K562 (cell line): ENCODE results near the gene PTGER3. TPM values are rescaled to one million over a fixed set of nuclear protein-coding genes. Genes with fewer than 3 reads are reported as not detected.

ENCODE experiments used
- ATAC-seq: fragments of 200-7000 bp; cut with Tn5 transposase; 3 replicates; pipeline ENCODE4 v1.9.1; 2020; ENCODE audit warnings: moderate library complexity
- BruUV-seq: library from RNA; stranded (reverse); fragments of 400-500 nt; replicated peaks from 2 replicates; lab custom pipeline; 2021; lab: Mats Ljungman, UMichigan
- CTCF ChIA-PET: fragments of 300-600 bp; formaldehyde crosslinking; extraction: SDS; loops from one replicate; lab custom pipeline; 2021; ENCODE audit warnings: low intra/inter-chr PET ratio; lab: Yijun Ruan, JAX
- POLR2A ChIA-PET: fragments of 300-600, 350-650 bp; sonication (Branson Sonifier 250); formaldehyde crosslinking; extraction: SDS; loops from one replicate; lab custom pipeline; 2021; ENCODE audit warnings: antibody characterized with exemption, inconsistent platforms; lab: Yijun Ruan, JAX
- DNase-seq, 4 experiments: peaks; one replicate each; pipeline versions ENCODE4 v3.0.0 to v3.0.0-alpha.2; 2011 to 2018; ENCODE audit warnings: low spot score in 3 of 4, mixed read lengths in 3 of 4; ENCODE audit errors: extremely low read depth in 1 of 4
- FAIRE-seq: peaks from 2 replicates; lab custom pipeline; 2011; peaks lifted over from hg19 to GRCh38; lab: Jason Lieb, UNC
- H2AFZ ChIP-seq: 2 replicates; pipeline ENCODE4 v1.6.0; 2011; ENCODE audit warnings: low read depth, low read length, control low read depth, inconsistent platforms
- H3K27ac ChIP-seq: fragments of 200-600 bp; 3 replicates; pipeline ENCODE4 v1.8.0; 2011; ENCODE audit warnings: low read depth, mild to moderate bottlenecking, control low read depth, inconsistent platforms, low read length, moderate library complexity, mixed read lengths; ENCODE audit errors: extremely low read depth
- H3K27me3 ChIP-seq, 2 experiments: fragments of 300-600 bp in 1 of 2; 2 replicates in 1 of 2; 3 replicates in 1 of 2; pipeline versions ENCODE4 v1.6.0 to v1.8.0; 2011; ENCODE audit warnings: inconsistent platforms in 2 of 2, low read length in 2 of 2, mild to moderate bottlenecking in 1 of 2, mixed read lengths in 1 of 2, moderate library complexity in 1 of 2; ENCODE audit not compliant: control insufficient read depth in 2 of 2, insufficient read depth in 2 of 2
- H3K36me3 ChIP-seq: fragments of 300-600 bp; 3 replicates; pipeline ENCODE4 v1.8.0; 2011; ENCODE audit warnings: mild to moderate bottlenecking, low read length, inconsistent platforms; ENCODE audit not compliant: control insufficient read depth, insufficient read depth
- H3K4me1 ChIP-seq, 2 experiments: fragments of 200-600 bp in 1 of 2; replicated peaks in 1 of 2; 2 replicates in 1 of 2; 3 replicates in 1 of 2; pipeline versions ENCODE4 v1.5.1 to v1.8.0; 2011; ENCODE audit warnings: inconsistent platforms in 2 of 2, low read length in 2 of 2, mild to moderate bottlenecking in 1 of 2, mixed read lengths in 1 of 2, moderate library complexity in 1 of 2; ENCODE audit not compliant: control insufficient read depth in 2 of 2, insufficient read depth in 2 of 2
- H3K4me2 ChIP-seq: 2 replicates; pipeline ENCODE4 v1.6.1; 2011; ENCODE audit warnings: low read length, control low read depth, inconsistent platforms, mixed read lengths; ENCODE audit not compliant: insufficient read depth
- H3K4me3 ChIP-seq: fragments of 200-600 bp; sonication (generic), shearing (Covaris generic); 2 replicates; pipeline ENCODE4 v1.5.1; 2016; ENCODE audit warnings: control low read depth, inconsistent platforms
- H3K79me2 ChIP-seq: fragments of 200-600 bp; 3 replicates; pipeline ENCODE4 v1.8.0; 2011; ENCODE audit warnings: low read length, inconsistent platforms; ENCODE audit not compliant: control insufficient read depth, insufficient read depth
- H3K9ac ChIP-seq, 2 experiments: 2 replicates each; pipeline versions ENCODE4 v1.6.0 to v1.6.1; 2011; ENCODE audit warnings: low read depth in 2 of 2, low read length in 2 of 2, control low read depth in 1 of 2, inconsistent platforms in 1 of 2, mild to moderate bottlenecking in 1 of 2, mixed read lengths in 1 of 2; ENCODE audit not compliant: insufficient read depth in 1 of 2
- H3K9me1 ChIP-seq: one replicate; pipeline ENCODE4 v1.6.0; 2011; ENCODE audit warnings: inconsistent platforms, mild to moderate bottlenecking, low read length, moderate library complexity; ENCODE audit not compliant: control insufficient read depth, insufficient read depth
- H3K9me3 ChIP-seq: replicated peaks from 2 replicates; pipeline ENCODE4 v1.5.1; 2011; ENCODE audit warnings: low read depth, low read length, inconsistent platforms; ENCODE audit not compliant: control insufficient read depth, insufficient read depth
- H4K20me1 ChIP-seq: replicated peaks from 2 replicates; pipeline ENCODE4 v1.6.1; 2011; ENCODE audit warnings: low read length, inconsistent platforms, mixed read lengths; ENCODE audit not compliant: control insufficient read depth, insufficient read depth
- BMI1 ChIP-seq: fragments of 150-350 bp; IDR thresholded peaks from 2 replicates; pipeline ENCODE4 v1.6.1; 2014; ENCODE audit warnings: low read length
- HLTF ChIP-seq: fragments of 450-650 bp; IDR thresholded peaks from 2 replicates; pipeline ENCODE4 v1.6.1; 2016
- KDM4B ChIP-seq, 2 experiments: fragments of 450-650 bp in 1 of 2; sonication (generic) in 1 of 2; IDR thresholded peaks; 2 replicates each; pipeline ENCODE4 v1.6.1; 2016 to 2017; ENCODE audit warnings: borderline replicate concordance in 2 of 2, antibody characterized with exemption in 1 of 2, low read depth in 1 of 2, mild to moderate bottlenecking in 1 of 2
- KDM5B ChIP-seq: fragments of 200-600 bp; sonication (generic); IDR thresholded peaks from 2 replicates; pipeline ENCODE4 v1.6.1; 2012; ENCODE audit warnings: low read depth, mild to moderate bottlenecking, moderate library complexity, low read length, control low read depth, inconsistent platforms; ENCODE audit not compliant: insufficient replicate concordance
- MAFK ChIP-seq: IDR thresholded peaks from 2 replicates; pipeline ENCODE4 v1.6.1; 2011; ENCODE audit warnings: low read length, improper control_type of control experiment
- MTA2 ChIP-seq: fragments of 450-650 bp; IDR thresholded peaks from 2 replicates; pipeline ENCODE4 v1.6.1; 2016; ENCODE audit warnings: low read depth
- RFX5 ChIP-seq: IDR thresholded peaks from 2 replicates; pipeline ENCODE4 v1.6.1; 2011; ENCODE audit warnings: low read depth, mild to moderate bottlenecking, improper control_type of control experiment, low read length
- TFAM ChIP-seq: fragments of 250-450 bp; sonication (Bioruptor Pico); conservative IDR thresholded peaks from 2 replicates; pipeline ENCODE4 v1.5.0; 2021; ENCODE audit warnings: mild to moderate bottlenecking, moderate library complexity
- WGBS: fragments of 100-300 bp; shearing (Covaris generic); methylation state at CpG from one replicate; pipeline ENCODE4 v1.1.6; 2016; ENCODE audit warnings: low coverage, mixed read lengths; ENCODE audit not compliant: insufficient coverage; ENCODE audit errors: missing lambda C conversion rate; 5-methylcytosine and 5-hydroxymethylcytosine counted together
- in situ Hi-C: fragments of 300-500 bp; cut with MboI; formaldehyde crosslinking; loops from 4 replicates; pipeline ENCODE4 v1.15.0; 2018; ENCODE audit warnings: inconsistent platforms, mixed read lengths
- intact Hi-C: fragments of 100-400 bp; cut with micrococcal nuclease; formaldehyde crosslinking; loops from 2 replicates; pipeline ENCODE4 v1.14.2; 2022
- polyA plus RNA-seq, 8 experiments: library from polyadenylated mRNA; depleted of rRNA in 4 of 8; stranded (reverse) in 5 of 8; unstranded in 3 of 8; fragments of >200 nt; fragmentation: Nextera tagmentation in 2 of 8; fragmentation: Illumina TruSeq in 1 of 8; extraction: Ambion mirVana in 2 of 8; extraction: Trizol in 1 of 8; gene quantifications; 2 replicates each; pipeline versions ENCODE4 v1.2.1 to v1.2.3, GENCODE V29; 2011 to 2014; ENCODE audit warnings: inconsistent platforms in 1 of 8, missing spikeins in 1 of 8
- total RNA-seq, 7 experiments: library from RNA; depleted of rRNA in 6 of 7; stranded (reverse); fragments of >200 nt in 6 of 7; fragmentation: Illumina TruSeq in 2 of 7; extraction: Trizol in 2 of 7; gene quantifications; 2 replicates each; pipeline versions ENCODE4 v1.2.1 to v1.2.3, GENCODE V29; 2011 to 2021; ENCODE audit warnings: low replicate concordance in 1 of 7
- TF ChIP-seq, protein P1 (sequence below): sonication (generic); formaldehyde crosslinking; IDR thresholded peaks from 2 replicates; pipeline ENCODE4 v1.8.1; 2023; ENCODE audit warnings: mild to moderate bottlenecking, missing genetic modification reagents

PTGER3 gene
- total and polyA plus RNA-seq, 9 of the 15 experiments (the other 6 are each of a cell fraction or from before 2014, with no cell fraction given) = 3.8 to 28.5 (median 14.2) TPM

DNA sequence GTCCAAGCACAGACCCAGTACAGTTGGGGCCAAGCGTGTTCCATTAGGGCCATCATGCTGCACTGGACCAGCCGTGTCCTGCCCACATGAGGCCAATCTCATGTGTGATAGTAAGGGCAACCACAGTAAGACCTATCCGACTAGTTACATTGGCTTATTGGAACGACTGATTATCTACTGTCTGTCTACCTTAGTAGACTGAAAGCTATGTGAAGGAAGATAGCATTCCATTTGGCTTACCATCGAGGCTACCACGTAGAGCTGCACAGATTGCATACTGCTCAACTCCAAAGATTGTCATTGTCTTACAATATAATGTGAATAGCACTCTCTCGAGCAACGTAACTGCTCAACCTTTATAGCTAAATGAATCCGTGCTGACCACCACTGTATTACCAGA lies 10.6 kb downstream of the PTGER3 start:
- no peaks in the 10 kb centered on the region for H4K20me1 ChIP-seq
- ChIA-PET POLR2A (interaction anchor here (0.8 to 3.1 kb wide), 2 partner anchors 9 to 23 kb away, joined by 3 to 16 read pairs; no protein-coding TSS in a partner anchor), CTCF (no interaction called here)
- no peaks in the 10 kb centered on the region for H3K9me1 ChIP-seq
- peaks cover 0 to 32% of the 10 kb centered on the region in 2 experiments; a peak in 4 of 5 replicates for H3K4me1 ChIP-seq
- no peaks in the 10 kb centered on the region for H3K9me3 ChIP-seq
- H3K27ac ChIP-seq = no peak overlapping the region; the same call in 2 of the 3 replicates
- no peaks in the 10 kb centered on the region for H3K27me3 ChIP-seq
- H3K9ac ChIP-seq = no peak overlapping the region
- intact Hi-C loops = no loop called here
- no peak for DNase-seq
- H3K79me2 ChIP-seq = peaks cover 73% of the 10 kb centered on the region
- peaks cover 76% of the 10 kb centered on the region for H3K36me3 ChIP-seq
- no TSS peak for BruUV-seq
- no peak for ATAC-seq
- H3K4me2 ChIP-seq = no peak overlapping the region
- FAIRE-seq = no peak
- no peak overlapping the region for H2AFZ ChIP-seq
- in situ Hi-C loops = no loop called here
- TF ChIP-seq HLTF (no peak), KDM4B (IDR thresholded peaks at IDR 0.05; ENCODE audit: borderline replicate concordance in 2 of 2, low read depth in 1 of 2) (no peak), MAFK (no peak), KDM5B (no peak), TFAM (CRISPR knock-in tag) (no peak), MTA2 (no peak), BMI1 (no peak), RFX5 (no peak)
- TF ChIP-seq, protein P1, sequence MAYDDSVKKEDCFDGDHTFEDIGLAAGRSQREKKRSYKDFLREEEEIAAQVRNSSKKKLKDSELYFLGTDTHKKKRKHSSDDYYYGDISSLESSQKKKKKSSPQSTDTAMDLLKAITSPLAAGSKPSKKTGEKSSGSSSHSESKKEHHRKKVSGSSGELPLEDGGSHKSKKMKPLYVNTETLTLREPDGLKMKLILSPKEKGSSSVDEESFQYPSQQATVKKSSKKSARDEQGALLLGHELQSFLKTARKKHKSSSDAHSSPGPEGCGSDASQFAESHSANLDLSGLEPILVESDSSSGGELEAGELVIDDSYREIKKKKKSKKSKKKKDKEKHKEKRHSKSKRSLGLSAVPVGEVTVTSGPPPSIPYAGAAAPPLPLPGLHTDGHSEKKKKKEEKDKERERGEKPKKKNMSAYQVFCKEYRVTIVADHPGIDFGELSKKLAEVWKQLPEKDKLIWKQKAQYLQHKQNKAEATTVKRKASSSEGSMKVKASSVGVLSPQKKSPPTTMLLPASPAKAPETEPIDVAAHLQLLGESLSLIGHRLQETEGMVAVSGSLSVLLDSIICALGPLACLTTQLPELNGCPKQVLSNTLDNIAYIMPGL = no peak
- H3K4me3 ChIP-seq = no peak overlapping the region
- WGBS = 90% methylated on average over 9 of the region's 9 CpGs
